NT2/D1 (cell line): ENCODE data around the gene PTGR1.
"Not testable (repeated sequence)": the region's sequence is repeated elsewhere in the genome, so short reads cannot be mapped to it uniquely, and the experiment has no call there.

Experiments
- DNase-seq: peaks from one replicate; pipeline ENCODE4 v3.0.0-alpha.2; 2011; ENCODE audit warnings: low read depth, low spot score
- H3K27me3 ChIP-seq: 2 replicates; pipeline ENCODE4 v1.6.0; 2011; ENCODE audit warnings: mild to moderate bottlenecking; ENCODE audit not compliant: insufficient read length, insufficient read depth
- H3K36me3 ChIP-seq: 2 replicates; pipeline ENCODE4 v1.6.1; 2011; ENCODE audit warnings: mild to moderate bottlenecking, low read length, mixed read lengths; ENCODE audit not compliant: insufficient read depth, insufficient read length
- H3K4me1 ChIP-seq: 2 replicates; pipeline ENCODE4 v1.5.1; 2011; ENCODE audit not compliant: insufficient read depth, insufficient read length
- H3K4me3 ChIP-seq: 2 replicates; pipeline ENCODE4 v1.5.1; 2011; ENCODE audit warnings: low read depth; ENCODE audit not compliant: insufficient read length
- H3K9ac ChIP-seq: 2 replicates; pipeline ENCODE4 v1.6.0; 2011; ENCODE audit warnings: low read depth; ENCODE audit not compliant: insufficient read length
- H3K9me3 ChIP-seq: 2 replicates; pipeline ENCODE4 v1.5.1; 2011; ENCODE audit warnings: mild to moderate bottlenecking, low read length; ENCODE audit not compliant: insufficient read depth
- SUZ12 ChIP-seq: IDR thresholded peaks from 2 replicates; pipeline ENCODE4 v1.6.1; 2011; ENCODE audit not compliant: insufficient read length, insufficient read depth; ENCODE audit errors: extremely low read depth
- YY1 ChIP-seq: IDR thresholded peaks from 2 replicates; pipeline ENCODE4 v1.6.1; 2011; ENCODE audit not compliant: insufficient read length, insufficient read depth
- ZNF274 ChIP-seq: IDR thresholded peaks from 2 replicates; pipeline ENCODE4 v1.6.1; 2011; ENCODE audit warnings: mild to moderate bottlenecking, low read depth, low read length

Gene PTGR1

GRCh38 chr9:111628411-111628810 is 29.0 kb upstream of the PTGR1 start:
- no peaks in the 10 kb centered on the region for H3K9me3 ChIP-seq
- TF ChIP-seq ZNF274 = no peak
- TF ChIP-seq YY1 = no peak
- no peak for TF ChIP-seq SUZ12
- no peak overlapping the region for H3K9ac ChIP-seq
- no peaks in the 10 kb centered on the region for H3K4me1 ChIP-seq
- H3K36me3 ChIP-seq = peaks cover 10% of the 10 kb centered on the region
- no peak for DNase-seq
- no peaks in the 10 kb centered on the region for H3K27me3 ChIP-seq
- no peak overlapping the region for H3K4me3 ChIP-seq

GRCh38 chr9:111627260-111627963 is 28.0 kb upstream of the PTGR1 start:
- no peaks in the 10 kb centered on the region for H3K4me1 ChIP-seq
- DNase-seq = no peak
- no peak overlapping the region for H3K9ac ChIP-seq
- H3K27me3 ChIP-seq = no peaks in the 10 kb centered on the region
- H3K9me3 ChIP-seq = no peaks in the 10 kb centered on the region
- H3K36me3 ChIP-seq = peaks cover under 1% of the 10 kb centered on the region
- H3K4me3 ChIP-seq = no peak overlapping the region
- TF ChIP-seq ZNF274 (no peak), SUZ12 (no peak), YY1 (no peak)

- Histone ChIP-seq H3K36me3 (no peaks in the 10 kb centered on the region), H3K9me3 (peaks cover 3% of the 10 kb centered on the region; the same call in 1 of the 2 replicates), H3K4me1 (no peaks in the 10 kb centered on the region), H3K9ac (no peak overlapping the region), H3K27me3 (no peaks in the 10 kb centered on the region), H3K4me3 (no peak overlapping the region)
- DNase-seq = no peak
- TF ChIP-seq ZNF274 = no peak
- TF ChIP-seq SUZ12 = no peak
- TF ChIP-seq YY1 = no peak
Measured at GRCh38 chr9:111622626-111623025, 23.2 kb upstream of the PTGR1 start.

GRCh38 chr9:111621895-111622480 is 22.5 kb upstream of the PTGR1 start:
- Histone ChIP-seq H3K27me3 (no peaks in the 10 kb centered on the region), H3K9ac (no peak overlapping the region), H3K4me3 (no peak overlapping the region), H3K9me3 (peaks cover 3% of the 10 kb centered on the region; the same call in 1 of the 2 replicates), H3K4me1 (no peaks in the 10 kb centered on the region), H3K36me3 (no peaks in the 10 kb centered on the region)
- DNase-seq = no peak
- TF ChIP-seq SUZ12 (no peak), ZNF274 (no peak), YY1 (no peak)

- not testable (repeated sequence) for H3K27me3 ChIP-seq, DNase-seq, H3K4me1 ChIP-seq, H3K36me3 ChIP-seq, H3K9ac ChIP-seq, H3K9me3 ChIP-seq, H3K4me3 ChIP-seq
Measured at GRCh38 chr9:111617349-111617748, 17.9 kb upstream of the PTGR1 start.

- no peaks in the 10 kb centered on the region for H3K36me3 ChIP-seq
- no peaks in the 10 kb centered on the region for H3K4me1 ChIP-seq
- no peaks in the 10 kb centered on the region for H3K27me3 ChIP-seq
- DNase-seq = no peak
- TF ChIP-seq YY1 = no peak
- no peak for TF ChIP-seq ZNF274
- TF ChIP-seq SUZ12 = no peak
- no peak overlapping the region for H3K4me3 ChIP-seq
- peaks cover 3% of the 10 kb centered on the region; the same call in 1 of the 2 replicates for H3K9me3 ChIP-seq
- no peak overlapping the region for H3K9ac ChIP-seq
Measured at GRCh38 chr9:111615928-111616327, 16.5 kb upstream of the PTGR1 start.

GRCh38 chr9:111613436-111614040 is 14.1 kb upstream of the PTGR1 start:
- Histone ChIP-seq H3K36me3 (no peaks in the 10 kb centered on the region), H3K27me3 (no peaks in the 10 kb centered on the region), H3K9me3 (no peaks in the 10 kb centered on the region), H3K4me1 (no peaks in the 10 kb centered on the region), H3K9ac (no peak overlapping the region), H3K4me3 (no peak overlapping the region)
- DNase-seq = no peak
- TF ChIP-seq YY1 = no peak
- TF ChIP-seq SUZ12 = no peak
- no peak for TF ChIP-seq ZNF274

- H3K4me1 ChIP-seq = no peaks in the 10 kb centered on the region
- H3K9ac ChIP-seq = no peak overlapping the region
- no peaks in the 10 kb centered on the region for H3K36me3 ChIP-seq
- DNase-seq = no peak
- no peak overlapping the region for H3K4me3 ChIP-seq
- H3K27me3 ChIP-seq = no peaks in the 10 kb centered on the region
- no peaks in the 10 kb centered on the region for H3K9me3 ChIP-seq
- TF ChIP-seq SUZ12 (no peak), ZNF274 (no peak), YY1 (no peak)
Measured at GRCh38 chr9:111610845-111611244, 11.4 kb upstream of the PTGR1 start.
